ENCODE measurements around the gene ZNF549. TPM values are rescaled to one million over a fixed set of nuclear protein-coding genes. Genes with fewer than 3 reads are reported as not detected.
"Not testable (repeated sequence)": the region's sequence is repeated elsewhere in the genome, so short reads cannot be mapped to it uniquely, and the experiment has no call there.

Gene ZNF549
- total RNA-seq, 1 experiment from 2014 or later: 11.6 TPM

DNA sequence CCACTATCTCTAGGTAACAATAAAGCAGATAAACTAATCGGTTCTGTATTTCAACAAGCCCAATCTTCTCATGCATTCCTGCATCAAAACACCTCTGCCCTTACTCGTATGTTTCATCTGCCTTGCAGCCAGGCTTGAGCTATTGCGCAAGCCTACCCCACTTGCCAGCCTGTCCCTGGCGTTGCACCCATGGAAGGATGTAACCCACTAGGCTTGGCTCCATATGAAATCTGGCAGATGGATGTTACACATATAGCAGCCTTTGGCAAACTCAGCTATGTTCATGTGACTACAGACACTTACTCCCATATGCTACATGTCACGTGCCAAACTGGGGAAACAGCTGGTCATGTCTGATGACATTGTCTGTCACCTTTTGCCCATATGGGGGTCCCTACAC lies 11.9 kb upstream of the ZNF549 start:
- H3K4me3 Mint-ChIP-seq: no peak overlapping the region
- no peak overlapping the region for H2AK5ac ChIP-seq (ENCODE audit: insufficient read length, low read length)
- H3K9me3 Mint-ChIP-seq: peaks cover 47 to 62% of the 10 kb centered on the region in 2 experiments
- no peak overlapping the region for H4K8ac ChIP-seq (replicated peaks; ENCODE audit: insufficient read length, low read depth, low read length)
- no peaks in the 10 kb centered on the region for H4K20me1 ChIP-seq (ENCODE audit: control insufficient read depth, insufficient read depth, insufficient read length)
- no peak overlapping the region for H3K14ac ChIP-seq (ENCODE audit: insufficient read depth, low read length)
- H3K27me3 Mint-ChIP-seq (ENCODE audit: low read depth): peaks cover 2% of the 10 kb centered on the region
- H2BK5ac ChIP-seq (ENCODE audit: insufficient read length, low read length): no peak overlapping the region
- no peak overlapping the region for H3K23ac ChIP-seq (ENCODE audit: insufficient read length, low read depth, low read length)
- no peak overlapping the region for H3K27ac Mint-ChIP-seq
- no peak overlapping the region for H3K18ac ChIP-seq (ENCODE audit: insufficient read length, low read depth, low read length)
- no peak overlapping the region for H4K91ac ChIP-seq (ENCODE audit: insufficient read length, low read depth, low read length)
- no peak overlapping the region for H3T11ph ChIP-seq (ENCODE audit: low read length)
- no peak overlapping the region for H3K4ac ChIP-seq (ENCODE audit: low read depth, low read length)
- H2BK20ac ChIP-seq (ENCODE audit: low read depth, low read length, poor library complexity, severe bottlenecking): no peak overlapping the region
- H2BK15ac ChIP-seq (ENCODE audit: low read depth, low read length): no peak overlapping the region
- H3K79me2 ChIP-seq (ENCODE audit: insufficient read depth, low read length): no peaks in the 10 kb centered on the region
- H3K9ac ChIP-seq (ENCODE audit: extremely low read depth, insufficient read length, low read length): no peak overlapping the region
- no peak for TF ChIP-seq CTCF (conservative IDR thresholded peaks at IDR 0.05)
- no peaks in the 10 kb centered on the region for H3K79me1 ChIP-seq (ENCODE audit: insufficient read depth, low read depth, low read length, poor library complexity, severe bottlenecking)
- H3K56ac ChIP-seq (ENCODE audit: insufficient read length, low read depth, low read length): no peak overlapping the region
- WGBS (ENCODE audit: extremely low coverage, insufficient read length, low lambda C conversion rate): no CpG with 5 or more reads among the region's 5 CpGs
- H2AFZ ChIP-seq (ENCODE audit: low read length): no peak overlapping the region
- DNase-seq: no peak
- H4K5ac ChIP-seq (ENCODE audit: insufficient read length, low read depth, low read length): no peak overlapping the region
- H2BK12ac ChIP-seq (ENCODE audit: insufficient read length, low read depth, low read length): no peak overlapping the region
- no peaks in the 10 kb centered on the region for H3K4me1 Mint-ChIP-seq
- no peak overlapping the region for H3K4me2 ChIP-seq (ENCODE audit: insufficient read depth, insufficient read length, low read length)
- peaks cover 19% of the 10 kb centered on the region for H3K9me3 ChIP-seq (ENCODE audit: control insufficient read depth, low read depth, low read length)
- no peaks in the 10 kb centered on the region for H3K4me1 ChIP-seq (ENCODE audit: insufficient read depth, low read length)
- H3K27me3 ChIP-seq (ENCODE audit: insufficient read depth, low read length): no peaks in the 10 kb centered on the region
- no peaks in the 10 kb centered on the region for H3K23me2 ChIP-seq (ENCODE audit: insufficient read length, low read depth, low read length, poor library complexity, severe bottlenecking)
- H3K27ac ChIP-seq (ENCODE audit: insufficient read length, low read depth, low read length): no peak overlapping the region
- no peak overlapping the region for H2BK120ac ChIP-seq (ENCODE audit: low read depth, low read length, poor library complexity, severe bottlenecking)
- peaks cover 10 to 39% (median 19%) of the 10 kb centered on the region in 3 experiments; a peak in 6 of 7 replicates for H3K36me3 Mint-ChIP-seq (ENCODE audit: insufficient read depth in 1 of 3, low read depth in 3 of 3)

GRCh38 chr19:57518021-57518420 lies 9.1 kb upstream of the ZNF549 start:
- not testable (repeated sequence) for H3K4me1 ChIP-seq (ENCODE audit: insufficient read depth, low read length); H2AK5ac ChIP-seq (ENCODE audit: insufficient read length, low read length); H3K4me2 ChIP-seq (ENCODE audit: insufficient read depth, insufficient read length, low read length); H2BK15ac ChIP-seq (ENCODE audit: low read depth, low read length); H3K79me2 ChIP-seq (ENCODE audit: insufficient read depth, low read length); H4K20me1 ChIP-seq (ENCODE audit: control insufficient read depth, insufficient read depth, insufficient read length); H3K9ac ChIP-seq (ENCODE audit: extremely low read depth, insufficient read length, low read length); H2BK20ac ChIP-seq (ENCODE audit: low read depth, low read length, poor library complexity, severe bottlenecking); H3K23me2 ChIP-seq (ENCODE audit: insufficient read length, low read depth, low read length, poor library complexity, severe bottlenecking); H3K4me3 Mint-ChIP-seq; H3K27ac ChIP-seq (ENCODE audit: insufficient read length, low read depth, low read length); H2BK120ac ChIP-seq (ENCODE audit: low read depth, low read length, poor library complexity, severe bottlenecking); H2BK12ac ChIP-seq (ENCODE audit: insufficient read length, low read depth, low read length); H4K91ac ChIP-seq (ENCODE audit: insufficient read length, low read depth, low read length); H3K4me1 Mint-ChIP-seq; H4K8ac ChIP-seq (replicated peaks; ENCODE audit: insufficient read length, low read depth, low read length); H3T11ph ChIP-seq (ENCODE audit: low read length); H3K23ac ChIP-seq (ENCODE audit: insufficient read length, low read depth, low read length); H2AFZ ChIP-seq (ENCODE audit: low read length); H3K27me3 ChIP-seq (ENCODE audit: insufficient read depth, low read length); H4K5ac ChIP-seq (ENCODE audit: insufficient read length, low read depth, low read length); H3K14ac ChIP-seq (ENCODE audit: insufficient read depth, low read length); H3K4ac ChIP-seq (ENCODE audit: low read depth, low read length); H3K27me3 Mint-ChIP-seq (ENCODE audit: low read depth); H3K27ac Mint-ChIP-seq; H2BK5ac ChIP-seq (ENCODE audit: insufficient read length, low read length); H3K56ac ChIP-seq (ENCODE audit: insufficient read length, low read depth, low read length); H3K79me1 ChIP-seq (ENCODE audit: insufficient read depth, low read depth, low read length, poor library complexity, severe bottlenecking); DNase-seq; H3K18ac ChIP-seq (ENCODE audit: insufficient read length, low read depth, low read length)
- WGBS (ENCODE audit: extremely low coverage, insufficient read length, low lambda C conversion rate): no CpG with 5 or more reads among the region's 4 CpGs
- H3K36me3 Mint-ChIP-seq (ENCODE audit: insufficient read depth in 1 of 3, low read depth in 3 of 3): peaks cover 9 to 24% (median 12%) of the 10 kb centered on the region in 3 experiments; a peak in 6 of 7 replicates
- H3K9me3 Mint-ChIP-seq: peaks cover 35 to 57% of the 10 kb centered on the region in 2 experiments
- peaks cover 11% of the 10 kb centered on the region for H3K9me3 ChIP-seq (ENCODE audit: control insufficient read depth, low read depth, low read length)

All from H9 (cell line).